ENCODE results near the gene PACSIN2.

GRCh38 chr22:42961810-42962209, 53.1 kb downstream of the PACSIN2 start:
- TF ChIP-seq CTCF (IDR thresholded peaks at IDR 0.05; ENCODE audit: insufficient read depth, low read depth, low read length) (no peak), EZH2 (IDR thresholded peaks at IDR 0.05; ENCODE audit: insufficient read depth, low read length) (no peak)

All from astrocyte (in vitro differentiated cells and primary cell).